Parathyroid adenoma (tissue), 2 donors: ENCODE data around the gene TNS3.

Experiments used
- H2AFZ ChIP-seq: fragments of 300-600 bp; sonication (generic); one replicate; pipeline ENCODE4 v1.7.0; 2017; ENCODE audit warnings: antibody characterized with exemption, mild to moderate bottlenecking
- H3K27ac ChIP-seq: fragments of 300-600 bp; sonication (generic); one replicate; pipeline ENCODE4 v1.7.0; 2017
- H3K27me3 ChIP-seq: fragments of 300-600 bp; sonication (generic); one replicate; pipeline ENCODE4 v1.7.0; 2017; ENCODE audit warnings: low read length; ENCODE audit not compliant: control insufficient read depth, insufficient read depth
- H3K36me3 ChIP-seq: fragments of 300-600 bp; sonication (generic); one replicate; pipeline ENCODE4 v1.7.0; 2017; ENCODE audit warnings: low read length; ENCODE audit not compliant: control insufficient read depth, insufficient read depth
- H3K4me1 ChIP-seq: fragments of 300-600 bp; sonication (generic); one replicate; pipeline ENCODE4 v1.7.0; 2017; ENCODE audit warnings: control low read depth
- H3K4me2 ChIP-seq: fragments of 300-600 bp; sonication (generic); one replicate; pipeline ENCODE4 v1.7.0; 2017; ENCODE audit warnings: low read length
- H3K4me3 ChIP-seq: fragments of 300-600 bp; sonication (generic); one replicate; pipeline ENCODE4 v1.7.0; 2017; ENCODE audit warnings: low read depth, low read length
- H3K79me2 ChIP-seq: fragments of 300-600 bp; sonication (generic); one replicate; pipeline ENCODE4 v1.7.0; 2017; ENCODE audit warnings: control low read depth
- H3K9ac ChIP-seq: fragments of 300-600 bp; sonication (generic); one replicate; pipeline ENCODE4 v1.7.0; 2017; ENCODE audit warnings: mild to moderate bottlenecking
- H3K9me3 ChIP-seq: fragments of 300-600 bp; sonication (generic); one replicate; pipeline ENCODE4 v1.7.0; 2017; ENCODE audit warnings: low read length; ENCODE audit not compliant: control insufficient read depth
- CTCF ChIP-seq: fragments of 300-600 bp; sonication (generic); IDR thresholded peaks from one replicate; pipeline ENCODE4 v1.7.0; 2017; ENCODE audit warnings: antibody characterized with exemption, mild to moderate bottlenecking
- donor health status: primary hyperparathyroidism.

TNS3 gene

GRCh38 chr7:47281161-47281560 lies 300.8 kb downstream of the TNS3 start:
- H3K9me3 ChIP-seq = no peaks in the 10 kb centered on the region
- H2AFZ ChIP-seq = no peak overlapping the region
- H3K4me3 ChIP-seq = no peak overlapping the region
- H3K27me3 ChIP-seq = no peaks in the 10 kb centered on the region
- H3K4me1 ChIP-seq = peaks cover 7% of the 10 kb centered on the region
- H3K4me2 ChIP-seq = no peak overlapping the region
- H3K36me3 ChIP-seq = no peaks in the 10 kb centered on the region
- no peak for TF ChIP-seq CTCF
- H3K9ac ChIP-seq = no peak overlapping the region
- H3K27ac ChIP-seq = no peak overlapping the region
- peaks cover 11% of the 10 kb centered on the region for H3K79me2 ChIP-seq

- Histone ChIP-seq H2AFZ (no peak overlapping the region), H3K9ac (no peak overlapping the region), H3K27me3 (no peaks in the 10 kb centered on the region), H3K4me1 (peaks cover 6% of the 10 kb centered on the region), H3K4me2 (no peak overlapping the region), H3K4me3 (no peak overlapping the region), H3K27ac (no peak overlapping the region), H3K36me3 (no peaks in the 10 kb centered on the region), H3K79me2 (peaks cover 11% of the 10 kb centered on the region), H3K9me3 (no peaks in the 10 kb centered on the region)
- no peak for TF ChIP-seq CTCF
These were observed 301.8 kb downstream of the TNS3 start for GRCh38 chr7:47280114-47280513.

- Histone ChIP-seq H3K9ac (no peak overlapping the region), H3K36me3 (no peaks in the 10 kb centered on the region), H3K27ac (no peak overlapping the region), H2AFZ (no peak overlapping the region), H3K4me2 (no peak overlapping the region), H3K4me1 (peaks cover 5% of the 10 kb centered on the region), H3K4me3 (no peak overlapping the region), H3K79me2 (peaks cover 8% of the 10 kb centered on the region), H3K9me3 (no peaks in the 10 kb centered on the region), H3K27me3 (no peaks in the 10 kb centered on the region)
- no peak for TF ChIP-seq CTCF
These were observed 303.9 kb downstream of the TNS3 start for GRCh38 chr7:47278043-47278442.

- H3K4me1 ChIP-seq = no peaks in the 10 kb centered on the region
- H3K36me3 ChIP-seq = no peaks in the 10 kb centered on the region
- no peaks in the 10 kb centered on the region for H3K27me3 ChIP-seq
- H3K9ac ChIP-seq = no peak overlapping the region
- H3K4me2 ChIP-seq = no peak overlapping the region
- no peak overlapping the region for H3K4me3 ChIP-seq
- no peak overlapping the region for H2AFZ ChIP-seq
- no peak for TF ChIP-seq CTCF
- no peaks in the 10 kb centered on the region for H3K9me3 ChIP-seq
- no peak overlapping the region for H3K27ac ChIP-seq
- peaks cover under 1% of the 10 kb centered on the region for H3K79me2 ChIP-seq
These were observed 304.6 kb downstream of the TNS3 start for GRCh38 chr7:47277321-47277781.

GRCh38 chr7:47273974-47274766 lies 307.7 kb downstream of the TNS3 start:
- no peaks in the 10 kb centered on the region for H3K9me3 ChIP-seq
- no peak overlapping the region for H3K9ac ChIP-seq
- H3K79me2 ChIP-seq = no peaks in the 10 kb centered on the region
- H3K27ac ChIP-seq = no peak overlapping the region
- H2AFZ ChIP-seq = no peak overlapping the region
- H3K4me1 ChIP-seq = no peaks in the 10 kb centered on the region
- H3K4me2 ChIP-seq = no peak overlapping the region
- no peaks in the 10 kb centered on the region for H3K36me3 ChIP-seq
- no peaks in the 10 kb centered on the region for H3K27me3 ChIP-seq
- no peak for TF ChIP-seq CTCF
- no peak overlapping the region for H3K4me3 ChIP-seq
